Smooth muscle cell (in vitro differentiated cells): ENCODE measurements around the gene CLEC2L. TPM values are rescaled to one million over a fixed set of nuclear protein-coding genes. Genes with fewer than 3 reads are reported as not detected.

Experiments
- DNase-seq: peaks from one replicate; lab custom pipeline; 2025; ENCODE audit not compliant: unreplicated experiment; lab: John Stamatoyannopoulos, UW
- H2AFZ ChIP-seq: fragments of 200-600 bp; sonication (generic); 2 replicates; pipeline ENCODE4 v1.6.0; 2016; ENCODE audit warnings: antibody characterized with exemption, low read depth, mild to moderate bottlenecking
- H3F3A ChIP-seq: fragments of 200-600 bp; sonication (generic); 2 replicates; pipeline ENCODE4 v1.6.0; 2017; ENCODE audit warnings: antibody characterized with exemption, low read depth
- H3K27ac ChIP-seq: fragments of 200-600 bp; sonication (generic); 2 replicates; pipeline ENCODE4 v1.5.1; 2016; ENCODE audit warnings: low read depth, mild to moderate bottlenecking
- H3K27me3 ChIP-seq: fragments of 200-600 bp; sonication (generic); 2 replicates; pipeline ENCODE4 v1.6.1; 2016; ENCODE audit warnings: low read depth, mild to moderate bottlenecking
- H3K36me3 ChIP-seq: fragments of 200-600 bp; sonication (generic); 2 replicates; pipeline ENCODE4 v1.5.1; 2016; ENCODE audit warnings: low read depth
- H3K4me1 ChIP-seq: fragments of 200-600 bp; sonication (generic); 2 replicates; pipeline ENCODE4 v1.5.1; 2016; ENCODE audit warnings: low read depth
- H3K4me2 ChIP-seq: fragments of 200-600 bp; sonication (generic); 2 replicates; pipeline ENCODE4 v1.6.0; 2016; ENCODE audit warnings: mild to moderate bottlenecking
- H3K4me3 ChIP-seq: fragments of 200-600 bp; sonication (generic); 2 replicates; pipeline ENCODE4 v1.5.1; 2016; ENCODE audit warnings: mild to moderate bottlenecking
- H3K79me2 ChIP-seq: fragments of 200-600 bp; sonication (generic); 2 replicates; pipeline ENCODE4 v1.6.0; 2016; ENCODE audit warnings: low read depth, mild to moderate bottlenecking
- H3K9ac ChIP-seq: fragments of 200-600 bp; sonication (generic); 2 replicates; pipeline ENCODE4 v1.6.0; 2016; ENCODE audit warnings: low read depth
- H3K9me3 ChIP-seq: fragments of 200-600 bp; sonication (generic); replicated peaks from 2 replicates; pipeline ENCODE4 v1.5.1; 2016; ENCODE audit warnings: low read depth
- H4K20me1 ChIP-seq: fragments of 200-600 bp; sonication (generic); 2 replicates; pipeline ENCODE4 v1.6.0; 2016; ENCODE audit warnings: low read depth
- CTCF ChIP-seq: fragments of 200-600 bp; sonication (generic); IDR thresholded peaks from 2 replicates; pipeline ENCODE4 v1.5.1; 2017; ENCODE audit warnings: borderline replicate concordance, mild to moderate bottlenecking, antibody characterized with exemption; ENCODE audit not compliant: insufficient read depth, poor library complexity, severe bottlenecking
- WGBS: methylation state at CpG from one replicate; pipeline ENCODE4 v1.1.7; 2016; ENCODE audit warnings: low lambda C conversion rate; 5-methylcytosine and 5-hydroxymethylcytosine counted together
- polyA plus RNA-seq: library from polyadenylated mRNA; unstranded; fragments of >200 nt; fragmentation: Nextera tagmentation; extraction: Ambion mirVana; gene quantifications from 2 replicates; pipeline ENCODE4 v1.2.1, GENCODE V29; 2016
- total RNA-seq: library from RNA; depleted of rRNA; stranded (reverse); fragments of >200 nt; gene quantifications from 2 replicates; pipeline ENCODE4 v1.2.3, GENCODE V29; 2014

CLEC2L gene
- total and polyA plus RNA-seq, 2 experiments from 2014 or later: not detected

GRCh38 chr7:139487366-139488080 lies 36.0 kb upstream of the CLEC2L start:
- Histone ChIP-seq H3K9me3 (no peaks in the 10 kb centered on the region), H2AFZ (no peak overlapping the region), H3K27ac (no peak overlapping the region), H3K27me3 (peaks cover 43% of the 10 kb centered on the region), H3K9ac (no peak overlapping the region), H3K79me2 (no peaks in the 10 kb centered on the region), H3K4me3 (no peak overlapping the region), H3K4me2 (no peak overlapping the region), H3K4me1 (peaks cover 5% of the 10 kb centered on the region), H3F3A (no peaks in the 10 kb centered on the region), H3K36me3 (no peaks in the 10 kb centered on the region), H4K20me1 (no peaks in the 10 kb centered on the region)
- WGBS: 94% methylated on average over 3 of the region's 5 CpGs
- no peak for DNase-seq
- TF ChIP-seq CTCF: no peak

GRCh38 chr7:139488810-139489209 lies 34.7 kb upstream of the CLEC2L start:
- no peak overlapping the region for H3K9ac ChIP-seq
- H4K20me1 ChIP-seq: no peaks in the 10 kb centered on the region
- H3K79me2 ChIP-seq: no peaks in the 10 kb centered on the region
- H3K36me3 ChIP-seq: no peaks in the 10 kb centered on the region
- DNase-seq: no peak
- H3K27ac ChIP-seq: no peak overlapping the region
- no peak overlapping the region for H3K4me2 ChIP-seq
- peaks cover 30% of the 10 kb centered on the region for H3K27me3 ChIP-seq
- no peaks in the 10 kb centered on the region for H3K4me1 ChIP-seq
- WGBS: 71% methylated on average over 4 of the region's 4 CpGs
- TF ChIP-seq CTCF: no peak
- no peaks in the 10 kb centered on the region for H3K9me3 ChIP-seq
- H2AFZ ChIP-seq: no peak overlapping the region
- no peaks in the 10 kb centered on the region for H3F3A ChIP-seq
- no peak overlapping the region for H3K4me3 ChIP-seq

- Histone ChIP-seq H2AFZ (no peak overlapping the region), H3K79me2 (no peaks in the 10 kb centered on the region), H3K9me3 (no peaks in the 10 kb centered on the region), H3F3A (no peaks in the 10 kb centered on the region), H3K4me3 (no peak overlapping the region), H3K9ac (no peak overlapping the region), H3K27ac (no peak overlapping the region), H3K4me2 (no peak overlapping the region), H4K20me1 (no peaks in the 10 kb centered on the region), H3K36me3 (no peaks in the 10 kb centered on the region), H3K4me1 (no peaks in the 10 kb centered on the region), H3K27me3 (peaks cover 17% of the 10 kb centered on the region)
- TF ChIP-seq CTCF: no peak
- no peak for DNase-seq
- 91% methylated on average over 5 of the region's 5 CpGs for WGBS
Observed at GRCh38 chr7:139490130-139490529, 33.4 kb upstream of the CLEC2L start.

GRCh38 chr7:139492293-139492692 lies 31.2 kb upstream of the CLEC2L start:
- no peak overlapping the region for H3K27ac ChIP-seq
- H3K4me3 ChIP-seq: no peak overlapping the region
- 73% methylated on average over 1 of the region's 1 CpG for WGBS
- peaks cover 1% of the 10 kb centered on the region for H3K27me3 ChIP-seq
- no peaks in the 10 kb centered on the region for H4K20me1 ChIP-seq
- H3K79me2 ChIP-seq: no peaks in the 10 kb centered on the region
- no peak overlapping the region for H2AFZ ChIP-seq
- H3K4me2 ChIP-seq: no peak overlapping the region
- H3K9ac ChIP-seq: no peak overlapping the region
- no peaks in the 10 kb centered on the region for H3K36me3 ChIP-seq
- TF ChIP-seq CTCF: no peak
- no peaks in the 10 kb centered on the region for H3F3A ChIP-seq
- H3K9me3 ChIP-seq: no peaks in the 10 kb centered on the region
- no peaks in the 10 kb centered on the region for H3K4me1 ChIP-seq
- no peak for DNase-seq
